Prostate gland (tissue), 2 donors: Measurements from ENCODE around the gene CRYBB1.

Experiments
- POLR2AphosphoS5 ChIP-seq: sonication (generic); formaldehyde crosslinking; IDR thresholded peaks from one replicate; pipeline ENCODE4 v1.6.1; 2017; ENCODE audit warnings: antibody characterized with exemption
- TF ChIP-seq, protein P1 (sequence below), 4 experiments: fragments of 200-600 bp in 2 of 4; fragments of 450-650 bp in 2 of 4; sonication (generic) in 2 of 4; IDR thresholded peaks; 1 replicate in 3 of 4; 2 replicates in 1 of 4; pipeline ENCODE4 v1.5.1; 2016 to 2019; ENCODE audit warnings: antibody characterized with exemption in 4 of 4, mild to moderate bottlenecking in 2 of 4, moderate library complexity in 2 of 4

DNA sequence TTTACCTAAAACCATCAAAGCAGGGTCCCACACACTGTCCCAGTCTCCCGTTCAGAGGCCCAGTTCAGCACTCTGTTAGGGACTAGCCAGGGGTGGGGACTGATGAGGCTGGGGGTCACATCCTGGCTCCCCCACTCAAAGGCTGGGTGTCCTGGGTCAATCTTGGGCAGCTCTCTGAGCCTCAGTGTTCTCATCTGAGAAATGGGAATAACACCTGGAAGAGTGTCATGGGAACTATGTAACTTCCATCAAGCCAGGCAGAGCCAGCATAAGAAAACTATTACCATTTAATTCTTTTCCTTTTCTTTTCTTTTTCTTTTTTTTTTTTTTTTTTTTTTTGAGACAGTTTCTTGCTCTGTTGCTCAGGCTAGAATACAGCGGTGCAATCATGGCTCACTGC, 66.3 kb downstream of the CRYBB1 start:
- TF ChIP-seq, protein P1, sequence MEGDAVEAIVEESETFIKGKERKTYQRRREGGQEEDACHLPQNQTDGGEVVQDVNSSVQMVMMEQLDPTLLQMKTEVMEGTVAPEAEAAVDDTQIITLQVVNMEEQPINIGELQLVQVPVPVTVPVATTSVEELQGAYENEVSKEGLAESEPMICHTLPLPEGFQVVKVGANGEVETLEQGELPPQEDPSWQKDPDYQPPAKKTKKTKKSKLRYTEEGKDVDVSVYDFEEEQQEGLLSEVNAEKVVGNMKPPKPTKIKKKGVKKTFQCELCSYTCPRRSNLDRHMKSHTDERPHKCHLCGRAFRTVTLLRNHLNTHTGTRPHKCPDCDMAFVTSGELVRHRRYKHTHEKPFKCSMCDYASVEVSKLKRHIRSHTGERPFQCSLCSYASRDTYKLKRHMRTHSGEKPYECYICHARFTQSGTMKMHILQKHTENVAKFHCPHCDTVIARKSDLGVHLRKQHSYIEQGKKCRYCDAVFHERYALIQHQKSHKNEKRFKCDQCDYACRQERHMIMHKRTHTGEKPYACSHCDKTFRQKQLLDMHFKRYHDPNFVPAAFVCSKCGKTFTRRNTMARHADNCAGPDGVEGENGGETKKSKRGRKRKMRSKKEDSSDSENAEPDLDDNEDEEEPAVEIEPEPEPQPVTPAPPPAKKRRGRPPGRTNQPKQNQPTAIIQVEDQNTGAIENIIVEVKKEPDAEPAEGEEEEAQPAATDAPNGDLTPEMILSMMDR (IDR thresholded peaks at IDR 0.05) = no peak
- no peak for TF ChIP-seq POLR2AphosphoS5
